ENCODE measurements around the gene RBBP4.
"Not testable (repeated sequence)": the region's sequence is repeated elsewhere in the genome, so short reads cannot be mapped to it uniquely, and the experiment has no call there.

The RBBP4 gene

GRCh38 chr1:32639489-32640075, 11.4 kb upstream of the RBBP4 start:
- no peak for DNase-seq (ENCODE audit: low read depth)

- DNase-seq (ENCODE audit: low read depth): not testable (repeated sequence)
Observed at GRCh38 chr1:32642292-32642827, 8.6 kb upstream of the RBBP4 start.

- no peak for DNase-seq (ENCODE audit: low read depth)
Observed at GRCh38 chr1:32644426-32644825, 6.6 kb upstream of the RBBP4 start.

- no peak for DNase-seq (ENCODE audit: low read depth)
Observed at GRCh38 chr1:32647308-32648134, 3.5 kb upstream of the RBBP4 start.

GRCh38 chr1:32650248-32650751, 708 bp upstream of the RBBP4 start, which contains the start of gene ZBTB8OS:
Gene ZBTB8OS, minus strand, starts transcription at chr1:32650550. Its CDS starts 21 bp downstream, at chr1:32650529.
- peak; percentile 76 for DNase-seq (ENCODE audit: low read depth)

- no peak for DNase-seq (ENCODE audit: low read depth)
Observed at GRCh38 chr1:32651461-32652073, 559 bp downstream of the RBBP4 start.

- DNase-seq (ENCODE audit: low read depth): no peak
Observed at GRCh38 chr1:32652244-32652962, 1.4 kb downstream of the RBBP4 start.

- no peak for DNase-seq (ENCODE audit: low read depth)
Observed at GRCh38 chr1:32659581-32659980, 8.6 kb downstream of the RBBP4 start.

- DNase-seq (ENCODE audit: low read depth): no peak
Observed at GRCh38 chr1:32665915-32666314, 14.9 kb downstream of the RBBP4 start.

- DNase-seq (ENCODE audit: low read depth): no peak
Observed at GRCh38 chr1:32666901-32667566, 16.0 kb downstream of the RBBP4 start.

- not testable (repeated sequence) for DNase-seq (ENCODE audit: low read depth)
Observed at GRCh38 chr1:32668716-32669115, 17.7 kb downstream of the RBBP4 start.

GRCh38 chr1:32676945-32677344, 25.9 kb downstream of the RBBP4 start:
- no peak for DNase-seq (ENCODE audit: low read depth)

GRCh38 chr1:32679993-32680392, 29.0 kb downstream of the RBBP4 start:
- DNase-seq (ENCODE audit: low read depth): not testable (repeated sequence)

GRCh38 chr1:32680642-32681041, 29.6 kb downstream of the RBBP4 start:
- no peak for DNase-seq (ENCODE audit: low read depth)

GRCh38 chr1:32681509-32681908, 30.5 kb downstream of the RBBP4 start:
- DNase-seq (ENCODE audit: low read depth): no peak

- DNase-seq (ENCODE audit: low read depth): no peak
Observed at GRCh38 chr1:32681999-32682398, 31.0 kb downstream of the RBBP4 start.

GRCh38 chr1:32683397-32683796, 32.4 kb downstream of the RBBP4 start:
- no peak for DNase-seq (ENCODE audit: low read depth)

- no peak for DNase-seq (ENCODE audit: low read depth)
Observed at GRCh38 chr1:32684167-32684811, 33.3 kb downstream of the RBBP4 start.

GRCh38 chr1:32685498-32685897, 34.5 kb downstream of the RBBP4 start:
- no peak for DNase-seq (ENCODE audit: low read depth)

- no peak for DNase-seq (ENCODE audit: low read depth)
Observed at GRCh38 chr1:32686387-32686786, 35.4 kb downstream of the RBBP4 start.

Data from activated T-cell treated with anti-CD3 and anti-CD28 coated beads for 1 hour (primary cell).